GM12875 (cell line): ENCODE data around the gene RASAL2.

Source experiments
- H3K4me3 ChIP-seq: one replicate; pipeline ENCODE4 v1.5.1; 2011; ENCODE audit warnings: low read depth, low read length, control low read depth
- CTCF ChIP-seq: IDR thresholded peaks from 2 replicates; pipeline ENCODE4 v1.5.1; 2011; ENCODE audit warnings: low read depth, mild to moderate bottlenecking, control low read depth, inconsistent platforms, low read length, moderate library complexity, borderline replicate concordance; ENCODE audit not compliant: insufficient read depth

The RASAL2 gene

GRCh38 chr1:178271471-178271870 is 177.6 kb downstream of the RASAL2 start:
- no peak overlapping the region for H3K4me3 ChIP-seq
- no peak for TF ChIP-seq CTCF

GRCh38 chr1:178273707-178274410 is 180.0 kb downstream of the RASAL2 start:
- H3K4me3 ChIP-seq, result no peak overlapping the region
- no peak for TF ChIP-seq CTCF

- H3K4me3 ChIP-seq, result no peak overlapping the region
- TF ChIP-seq CTCF, result no peak
Measured at GRCh38 chr1:178275049-178275448, 181.1 kb downstream of the RASAL2 start.

DNA sequence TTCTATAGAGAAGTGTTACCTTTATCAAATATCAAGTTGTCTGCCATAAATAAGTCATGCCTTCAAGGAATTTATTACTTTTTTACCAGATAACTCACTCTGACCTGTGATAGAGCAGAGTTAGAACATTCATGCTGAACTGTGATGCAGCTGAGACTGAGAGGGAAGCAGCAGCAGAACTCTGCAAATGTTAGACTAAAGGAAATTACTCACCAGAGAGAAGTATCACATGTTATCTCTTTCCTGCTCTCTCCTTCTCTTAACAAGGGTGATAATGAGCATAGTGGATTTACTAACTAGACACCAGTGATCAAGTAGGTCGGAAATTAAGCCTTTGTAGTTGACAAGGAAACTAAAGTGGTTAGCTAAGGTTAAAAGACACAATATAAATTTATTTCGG is 181.6 kb downstream of the RASAL2 start:
- TF ChIP-seq CTCF, result no peak
- H3K4me3 ChIP-seq, result no peak overlapping the region

DNA sequence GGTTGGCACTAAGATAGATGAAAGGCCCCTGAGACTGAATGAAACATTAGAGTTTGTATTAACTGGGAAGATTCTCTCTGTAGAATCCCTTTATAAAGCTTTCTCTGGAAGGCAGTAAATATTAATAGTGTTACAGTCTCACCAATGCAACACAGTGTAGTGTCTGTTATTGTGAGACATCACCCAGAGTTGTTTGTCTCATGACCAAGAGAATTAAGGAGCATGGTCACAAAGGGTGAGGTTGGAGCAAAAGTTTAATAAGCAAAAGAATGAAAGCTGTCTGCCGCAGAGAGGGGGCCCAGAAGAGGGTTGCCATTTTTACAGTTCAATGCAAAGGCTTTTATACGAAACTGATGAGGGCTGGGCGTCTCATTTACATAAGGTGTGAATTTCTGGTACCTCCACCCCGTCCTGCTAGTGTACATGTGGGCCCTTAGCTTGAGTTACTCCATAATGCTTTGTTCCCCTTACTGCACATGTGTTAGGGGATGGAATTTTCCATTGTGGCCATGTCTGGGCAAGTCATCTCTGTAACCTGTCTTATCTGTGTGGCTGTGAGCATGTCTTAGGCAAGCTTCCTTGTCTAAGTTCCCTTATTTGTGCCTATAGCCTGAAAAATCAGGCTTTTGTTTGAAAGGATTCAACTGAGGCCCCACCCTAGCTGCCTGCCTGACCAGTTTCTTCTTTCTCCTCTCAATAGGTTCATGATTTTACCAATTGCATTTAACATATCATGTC is 184.1 kb downstream of the RASAL2 start:
- TF ChIP-seq CTCF, result no peak
- no peak overlapping the region for H3K4me3 ChIP-seq

DNA sequence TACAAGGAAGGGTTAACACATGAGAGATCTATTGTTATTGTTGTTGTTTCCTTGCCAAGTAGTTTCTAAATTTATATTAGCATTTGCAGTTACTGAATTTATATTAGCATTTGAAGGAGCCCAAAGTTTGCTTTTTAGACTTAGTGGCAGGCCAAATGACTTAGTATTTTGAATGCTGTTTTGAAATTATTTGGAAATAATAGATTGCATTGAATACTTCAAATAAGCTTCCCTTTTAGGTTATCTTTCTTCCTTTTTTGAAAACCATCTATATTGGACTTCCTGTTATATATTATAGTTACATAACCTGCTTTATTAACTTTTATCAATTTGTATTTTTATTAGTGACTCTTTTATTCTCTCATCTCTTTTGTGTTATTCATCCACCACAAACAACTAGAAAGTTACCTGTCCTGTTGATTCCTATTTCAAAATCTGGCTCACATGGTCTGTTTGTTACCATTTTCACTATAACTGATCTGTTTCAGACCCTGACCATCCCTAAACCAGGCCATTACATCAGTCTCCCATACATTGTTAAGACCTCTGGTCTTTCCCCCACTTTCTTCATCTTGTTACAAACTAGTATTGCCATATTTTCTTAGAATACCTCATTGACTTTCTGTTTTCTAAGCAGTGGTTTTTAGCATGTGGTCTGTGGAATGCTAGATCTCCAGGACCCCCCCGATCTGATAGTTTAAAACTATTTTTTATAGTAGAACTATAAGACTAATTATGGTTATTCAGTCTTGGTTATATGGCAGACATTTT is 185.2 kb downstream of the RASAL2 start:
- no peak for TF ChIP-seq CTCF
- no peak overlapping the region for H3K4me3 ChIP-seq
